Measurements from ENCODE around the gene PRTG. TPM values are rescaled to one million over a fixed set of nuclear protein-coding genes. Genes with fewer than 3 reads are reported as not detected.

Gene PRTG
- total and polyA plus RNA-seq, 12 donors = 0.29 to 1.9 (median 0.86) TPM

- Histone ChIP-seq H3K9me3 (no peaks in the 10 kb centered on the region), H3K4me1 (peaks cover 0 to 14% (median 0%) of the 10 kb centered on the region in 9 donors), H3K36me3 (peaks cover 0 to 20% (median 0%) of the 10 kb centered on the region in 9 donors), H3K27me3 (no peaks in the 10 kb centered on the region), H3K4me3 (no peak overlapping the region), H3K27ac (no peak overlapping the region)
- TF ChIP-seq, protein P1, sequence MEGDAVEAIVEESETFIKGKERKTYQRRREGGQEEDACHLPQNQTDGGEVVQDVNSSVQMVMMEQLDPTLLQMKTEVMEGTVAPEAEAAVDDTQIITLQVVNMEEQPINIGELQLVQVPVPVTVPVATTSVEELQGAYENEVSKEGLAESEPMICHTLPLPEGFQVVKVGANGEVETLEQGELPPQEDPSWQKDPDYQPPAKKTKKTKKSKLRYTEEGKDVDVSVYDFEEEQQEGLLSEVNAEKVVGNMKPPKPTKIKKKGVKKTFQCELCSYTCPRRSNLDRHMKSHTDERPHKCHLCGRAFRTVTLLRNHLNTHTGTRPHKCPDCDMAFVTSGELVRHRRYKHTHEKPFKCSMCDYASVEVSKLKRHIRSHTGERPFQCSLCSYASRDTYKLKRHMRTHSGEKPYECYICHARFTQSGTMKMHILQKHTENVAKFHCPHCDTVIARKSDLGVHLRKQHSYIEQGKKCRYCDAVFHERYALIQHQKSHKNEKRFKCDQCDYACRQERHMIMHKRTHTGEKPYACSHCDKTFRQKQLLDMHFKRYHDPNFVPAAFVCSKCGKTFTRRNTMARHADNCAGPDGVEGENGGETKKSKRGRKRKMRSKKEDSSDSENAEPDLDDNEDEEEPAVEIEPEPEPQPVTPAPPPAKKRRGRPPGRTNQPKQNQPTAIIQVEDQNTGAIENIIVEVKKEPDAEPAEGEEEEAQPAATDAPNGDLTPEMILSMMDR (IDR thresholded peaks at IDR 0.05) = no peak
- 84 to 90% methylated on average over 5 of the region's 5 CpGs for WGBS, 2 donors
- intact Hi-C loops (cut with DNase I) = no loop called here
- ATAC-seq (no peak), DNase-seq (no peak)
Observed at GRCh38 chr15:55681631-55682030, 61.3 kb downstream of the PRTG start.

DNA sequence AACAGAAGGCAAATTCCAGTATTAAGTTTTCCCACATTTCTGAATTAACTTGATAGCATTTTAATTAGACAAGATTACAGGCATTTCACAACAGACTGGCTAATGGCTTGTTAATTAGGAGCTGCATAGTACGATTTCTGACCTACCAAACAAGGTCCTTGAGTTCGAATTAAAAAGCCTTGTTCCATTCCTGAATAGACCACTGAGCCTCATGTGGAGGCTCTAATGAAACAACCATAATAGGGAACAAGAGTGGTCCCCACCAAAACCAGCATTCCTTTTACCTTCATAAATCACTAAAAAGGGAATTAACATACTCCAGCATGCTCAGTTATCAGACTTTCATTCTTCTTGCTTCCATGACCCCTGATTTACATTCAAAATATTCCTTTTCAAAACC, 66.4 kb downstream of the PRTG start:
- Histone ChIP-seq H3K36me3 (peaks cover 0 to 12% (median 0%) of the 10 kb centered on the region in 9 donors), H3K4me1 (peaks cover 0 to 2% (median 0%) of the 10 kb centered on the region in 9 donors), H3K9me3 (no peaks in the 10 kb centered on the region), H3K27me3 (no peaks in the 10 kb centered on the region), H3K27ac (no peak overlapping the region), H3K4me3 (no peak overlapping the region)
- TF ChIP-seq, protein P1 (IDR thresholded peaks at IDR 0.05) = no peak
- intact Hi-C loops (cut with DNase I) = loop anchor here in 1 of 10 donors (10.0 kb wide), 1 partner anchor 68 kb away; the partner anchor contains the start of gene PRTG
- 87 to 91% methylated on average over 2 of the region's 2 CpGs for WGBS, 2 donors
- no peak for ATAC-seq
- DNase-seq = no peak

- H3K4me3 ChIP-seq = no peak overlapping the region
- H3K4me1 ChIP-seq = no peaks in the 10 kb centered on the region
- H3K36me3 ChIP-seq = peaks cover 0 to 11% (median 0%) of the 10 kb centered on the region in 9 donors
- intact Hi-C loops (cut with DNase I) = loop anchor here in 1 of 10 donors (10.0 kb wide), 1 partner anchor 72 kb away; the partner anchor contains the start of gene PRTG
- DNase-seq (no peak), ATAC-seq (no peak)
- no peaks in the 10 kb centered on the region for H3K9me3 ChIP-seq
- 93 to 96% methylated on average over 10 of the region's 10 CpGs for WGBS, 2 donors
- no peak overlapping the region for H3K27ac ChIP-seq
- H3K27me3 ChIP-seq = no peaks in the 10 kb centered on the region
- TF ChIP-seq, protein P1 (IDR thresholded peaks at IDR 0.05) = no peak
Observed at GRCh38 chr15:55673287-55673686, 69.7 kb downstream of the PRTG start.

- intact Hi-C loops (cut with DNase I) = no loop called here
- WGBS, 2 donors = 56 to 58% methylated on average over 3 of the region's 3 CpGs
- Histone ChIP-seq H3K27ac (no peak overlapping the region), H3K9me3 (no peaks in the 10 kb centered on the region), H3K4me3 (no peak overlapping the region), H3K4me1 (no peaks in the 10 kb centered on the region), H3K27me3 (no peaks in the 10 kb centered on the region), H3K36me3 (peaks cover 0 to 11% (median 0%) of the 10 kb centered on the region in 9 donors)
- ATAC-seq = no peak
- no peak for DNase-seq
- TF ChIP-seq, protein P1 (IDR thresholded peaks at IDR 0.05) = no peak
Observed at GRCh38 chr15:55669270-55669669, 73.7 kb downstream of the PRTG start.
